ENCODE data around the gene PARVB.

Gene PARVB

DNA sequence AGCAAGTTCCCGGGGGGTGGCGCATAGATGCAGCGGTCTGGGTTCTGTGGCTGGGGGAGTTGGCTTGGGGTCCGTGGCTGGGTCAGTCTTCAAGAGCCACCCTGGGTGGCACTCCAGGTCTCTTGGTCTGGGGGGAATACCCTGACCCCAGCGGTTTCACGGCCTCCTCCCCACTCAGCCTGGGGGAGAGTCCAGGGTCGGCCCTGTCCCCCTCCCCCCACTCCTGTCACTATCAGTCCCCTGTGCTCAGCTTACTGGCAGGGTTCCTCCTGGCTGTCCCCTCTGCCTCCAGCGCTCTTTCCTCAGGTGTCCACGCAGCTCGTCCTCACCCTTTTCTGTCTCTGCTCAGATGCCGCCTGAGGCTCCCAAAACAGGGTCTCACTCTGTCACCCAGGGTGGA lies 88.1 kb downstream of the PARVB start:
- TF ChIP-seq, protein P1, sequence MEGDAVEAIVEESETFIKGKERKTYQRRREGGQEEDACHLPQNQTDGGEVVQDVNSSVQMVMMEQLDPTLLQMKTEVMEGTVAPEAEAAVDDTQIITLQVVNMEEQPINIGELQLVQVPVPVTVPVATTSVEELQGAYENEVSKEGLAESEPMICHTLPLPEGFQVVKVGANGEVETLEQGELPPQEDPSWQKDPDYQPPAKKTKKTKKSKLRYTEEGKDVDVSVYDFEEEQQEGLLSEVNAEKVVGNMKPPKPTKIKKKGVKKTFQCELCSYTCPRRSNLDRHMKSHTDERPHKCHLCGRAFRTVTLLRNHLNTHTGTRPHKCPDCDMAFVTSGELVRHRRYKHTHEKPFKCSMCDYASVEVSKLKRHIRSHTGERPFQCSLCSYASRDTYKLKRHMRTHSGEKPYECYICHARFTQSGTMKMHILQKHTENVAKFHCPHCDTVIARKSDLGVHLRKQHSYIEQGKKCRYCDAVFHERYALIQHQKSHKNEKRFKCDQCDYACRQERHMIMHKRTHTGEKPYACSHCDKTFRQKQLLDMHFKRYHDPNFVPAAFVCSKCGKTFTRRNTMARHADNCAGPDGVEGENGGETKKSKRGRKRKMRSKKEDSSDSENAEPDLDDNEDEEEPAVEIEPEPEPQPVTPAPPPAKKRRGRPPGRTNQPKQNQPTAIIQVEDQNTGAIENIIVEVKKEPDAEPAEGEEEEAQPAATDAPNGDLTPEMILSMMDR (IDR thresholded peaks at IDR 0.05; ENCODE audit: low read length, missing control alignments): no peak
- no peak overlapping the region for H3K4me3 ChIP-seq (replicated peaks; ENCODE audit: low read depth, low read length)
- DNase-seq (ENCODE audit: low read depth): no peak

DNA sequence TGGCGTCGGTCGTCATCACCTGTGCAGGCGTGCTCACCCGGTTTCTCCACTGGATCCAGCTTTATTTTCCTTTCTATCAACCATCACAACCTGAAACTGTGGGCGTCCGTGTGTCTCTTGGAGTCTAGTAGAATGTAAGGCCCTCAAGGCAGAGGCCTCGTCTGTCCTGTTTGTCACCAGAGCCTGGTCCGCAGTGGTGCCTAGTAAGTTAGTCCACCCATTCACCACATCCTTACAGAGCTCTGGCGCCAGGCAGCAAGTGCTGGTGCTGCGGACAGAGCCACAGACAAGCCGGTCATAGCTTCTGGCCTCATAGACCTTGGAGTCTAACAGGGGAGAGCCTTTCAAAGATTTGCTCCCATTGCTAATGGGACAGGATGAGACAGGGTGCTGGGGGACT lies 92.2 kb downstream of the PARVB start:
- TF ChIP-seq, protein P1 (IDR thresholded peaks at IDR 0.05; ENCODE audit: low read length, missing control alignments): no peak
- no peak for DNase-seq (ENCODE audit: low read depth)
- H3K4me3 ChIP-seq (replicated peaks; ENCODE audit: low read depth, low read length): no peak overlapping the region

DNA sequence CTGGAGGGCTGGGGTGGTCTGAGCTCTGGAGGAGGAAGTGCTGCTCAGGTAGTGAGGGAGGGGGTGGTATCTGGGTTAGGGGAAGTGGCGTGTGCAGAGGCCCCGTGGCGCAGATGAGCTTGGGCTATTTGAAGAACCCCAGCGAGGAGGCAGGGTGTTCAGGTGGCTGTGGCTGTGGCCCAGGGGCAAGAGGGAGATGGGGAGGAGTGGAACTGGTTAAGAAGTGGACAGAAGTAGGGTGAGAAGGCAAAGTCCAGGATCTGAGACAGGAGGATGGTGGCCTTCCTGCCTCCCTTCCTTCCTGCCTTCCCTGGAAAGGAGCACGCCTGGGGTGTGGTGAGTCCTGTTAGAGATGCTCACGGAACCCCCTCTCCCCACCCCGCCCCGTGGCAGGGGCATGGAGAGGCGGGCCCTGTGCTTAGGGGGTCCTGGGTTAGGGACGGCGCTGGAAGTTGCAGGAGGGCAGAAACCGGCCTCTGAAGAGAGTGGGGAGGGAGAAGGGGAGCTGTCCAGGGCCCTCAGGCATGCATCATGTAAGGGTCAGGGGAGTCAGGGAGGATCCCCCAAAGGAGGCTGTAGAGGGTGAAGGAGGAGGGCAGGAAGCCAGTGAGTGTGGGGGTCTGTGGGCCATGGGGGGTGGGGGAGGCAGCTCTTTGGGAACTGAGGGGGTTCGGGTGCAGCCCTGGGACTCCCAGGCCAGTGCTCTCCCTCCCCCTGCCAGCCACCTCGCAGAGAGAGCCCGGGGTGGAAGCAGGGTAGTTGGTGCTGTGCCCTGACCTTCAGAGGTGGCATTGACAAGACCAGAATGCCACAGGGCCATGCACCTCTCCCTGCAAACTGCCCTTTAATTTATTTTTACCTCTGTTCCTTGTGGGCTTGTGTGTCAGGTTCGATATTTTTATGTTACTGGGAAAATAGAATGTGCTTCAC lies 92.9 kb downstream of the PARVB start:
- TF ChIP-seq, protein P1 (IDR thresholded peaks at IDR 0.05; ENCODE audit: low read length, missing control alignments): no peak
- no peak overlapping the region for H3K4me3 ChIP-seq (replicated peaks; ENCODE audit: low read depth, low read length)
- DNase-seq (ENCODE audit: low read depth): no peak

DNA sequence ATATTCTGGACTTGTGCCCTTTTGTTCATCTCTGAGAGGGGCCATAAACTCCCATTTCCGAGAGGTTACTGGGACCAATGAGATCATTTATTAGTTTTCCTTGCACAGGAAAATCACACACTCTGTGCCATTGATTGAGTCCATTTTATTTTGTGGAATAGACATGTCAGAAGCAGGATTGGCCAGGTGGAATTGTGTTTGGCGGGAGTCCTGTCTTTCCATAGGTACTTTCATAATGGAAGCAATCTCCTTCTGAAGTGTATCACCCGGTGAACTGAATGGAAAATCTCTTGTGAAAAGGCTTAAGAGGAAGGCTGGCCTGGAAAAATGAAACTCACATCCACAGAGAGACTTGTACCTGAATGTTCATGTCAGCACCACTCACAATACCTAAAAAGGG lies 93.6 kb downstream of the PARVB start:
- DNase-seq (ENCODE audit: low read depth): no peak
- TF ChIP-seq, protein P1 (IDR thresholded peaks at IDR 0.05; ENCODE audit: low read length, missing control alignments): no peak
- H3K4me3 ChIP-seq (replicated peaks; ENCODE audit: low read depth, low read length): no peak overlapping the region

DNA sequence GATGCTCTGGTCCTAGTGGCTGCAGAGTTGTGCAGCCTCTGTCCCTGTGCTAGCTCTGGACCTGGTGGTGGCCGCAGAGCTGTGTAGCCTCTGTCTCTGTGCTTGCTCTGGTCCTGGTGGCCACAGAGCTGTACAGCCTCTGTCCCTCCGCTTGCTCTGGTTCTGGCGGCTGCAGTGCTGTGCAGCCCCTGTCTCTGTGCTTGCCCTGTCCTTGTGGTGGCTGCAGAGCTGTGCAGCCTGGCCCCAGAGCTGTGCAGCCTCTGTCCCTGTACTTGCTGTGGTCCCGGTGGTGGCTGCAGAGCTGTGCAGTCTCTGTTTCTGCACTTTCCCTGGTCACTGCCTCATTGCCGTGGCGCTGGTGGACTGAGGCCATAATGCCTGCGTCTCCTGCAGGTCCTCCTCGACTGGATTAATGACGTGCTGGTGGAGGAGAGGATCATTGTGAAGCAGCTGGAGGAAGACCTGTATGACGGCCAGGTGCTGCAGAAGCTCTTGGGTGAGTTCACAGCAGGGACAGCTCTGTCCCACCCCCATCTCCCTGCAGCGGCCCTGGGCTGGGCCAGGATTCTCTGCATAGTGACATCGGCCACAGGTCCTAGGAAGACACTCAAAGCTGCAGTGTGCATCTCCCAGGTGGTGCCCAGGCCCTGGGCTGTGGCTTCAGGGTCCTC lies 94.7 kb downstream of the PARVB start:
- TF ChIP-seq, protein P1 (IDR thresholded peaks at IDR 0.05; ENCODE audit: low read length, missing control alignments): no peak
- no peak for DNase-seq (ENCODE audit: low read depth)
- no peak overlapping the region for H3K4me3 ChIP-seq (replicated peaks; ENCODE audit: low read depth, low read length)

DNA sequence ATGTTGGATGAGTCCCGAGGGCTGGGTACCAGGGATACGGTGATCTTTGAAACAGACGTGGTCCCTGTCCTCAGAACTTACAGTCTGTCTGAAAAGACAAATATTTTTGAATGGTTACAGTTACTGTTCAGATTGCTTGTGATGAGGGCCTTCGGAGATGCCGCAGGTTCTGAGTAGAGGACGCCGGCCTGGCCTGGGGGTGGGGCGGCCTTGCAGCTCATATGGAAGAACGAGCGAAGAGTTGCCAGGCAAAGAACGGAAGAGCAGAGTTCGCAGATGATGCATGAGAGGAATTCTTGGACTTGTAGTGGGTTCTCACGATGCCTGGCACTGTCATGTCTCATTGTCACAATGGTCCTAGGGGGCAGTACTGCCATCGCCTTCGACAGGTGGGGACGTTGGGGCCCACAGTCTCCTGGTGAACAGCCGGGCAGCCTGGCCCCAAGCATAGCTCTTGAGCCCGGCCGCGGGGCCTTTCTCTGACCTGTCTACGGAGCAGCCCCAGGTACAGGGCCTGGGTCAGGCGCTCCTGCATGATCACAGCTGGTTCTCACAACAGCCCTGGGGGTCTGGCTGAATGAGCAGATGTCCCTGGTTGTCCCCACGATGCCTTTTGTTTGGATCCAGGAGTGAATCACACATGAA lies 95.7 kb downstream of the PARVB start:
- no peak overlapping the region for H3K4me3 ChIP-seq (replicated peaks; ENCODE audit: low read depth, low read length)
- no peak for DNase-seq (ENCODE audit: low read depth)
- TF ChIP-seq, protein P1 (IDR thresholded peaks at IDR 0.05; ENCODE audit: low read length, missing control alignments): no peak

Measured in fibroblast of pulmonary artery (primary cell).